ENCODE data around the gene ELOVL7.
"Not testable (repeated sequence)": the region's sequence is repeated elsewhere in the genome, so short reads cannot be mapped to it uniquely, and the experiment has no call there.

The ELOVL7 gene

GRCh38 chr5:60829490-60830266 is 14.4 kb downstream of the ELOVL7 start:
- peak; percentile 10 for DNase-seq

GRCh38 chr5:60827201-60827600 is 16.9 kb downstream of the ELOVL7 start:
- no peak for DNase-seq

DNA sequence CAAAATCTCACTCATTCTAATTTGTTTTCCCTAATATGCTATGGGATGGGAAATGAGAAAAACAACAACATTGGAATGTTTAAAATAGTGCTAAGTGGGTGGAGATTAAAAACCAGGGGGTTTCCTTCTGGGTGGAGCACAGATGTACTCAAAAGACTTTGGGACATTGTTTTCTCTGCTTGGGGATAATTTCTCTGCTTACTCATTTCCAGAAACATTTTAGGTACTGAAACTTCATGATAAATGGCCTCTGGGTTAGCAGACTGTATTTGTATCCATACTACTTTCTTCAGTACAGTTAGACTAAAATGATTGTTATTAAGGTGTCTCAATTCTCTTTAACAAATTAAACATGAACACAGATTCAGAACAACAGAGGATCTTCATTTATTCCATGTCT is 17.4 kb downstream of the ELOVL7 start:
- DNase-seq = no peak

DNA sequence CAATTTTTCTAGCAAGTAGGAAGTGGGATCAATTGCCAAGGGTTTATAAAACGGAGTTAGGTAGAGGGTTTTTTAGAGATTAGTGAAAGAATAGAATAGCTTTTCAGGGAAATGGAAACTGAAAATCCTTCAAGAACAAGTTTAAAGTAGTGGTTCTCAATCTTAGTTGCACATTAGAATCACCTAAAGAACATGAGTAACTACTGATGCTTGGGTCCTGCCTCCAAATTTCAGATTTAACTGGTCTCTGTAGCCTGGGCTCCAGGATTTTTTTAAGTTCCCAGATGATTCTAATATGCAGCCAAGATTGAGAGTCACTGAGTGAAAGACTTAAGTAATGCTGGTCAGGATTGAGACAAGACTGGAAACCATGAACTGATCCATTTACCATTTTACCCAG is 20.5 kb downstream of the ELOVL7 start:
- DNase-seq = no peak

DNA sequence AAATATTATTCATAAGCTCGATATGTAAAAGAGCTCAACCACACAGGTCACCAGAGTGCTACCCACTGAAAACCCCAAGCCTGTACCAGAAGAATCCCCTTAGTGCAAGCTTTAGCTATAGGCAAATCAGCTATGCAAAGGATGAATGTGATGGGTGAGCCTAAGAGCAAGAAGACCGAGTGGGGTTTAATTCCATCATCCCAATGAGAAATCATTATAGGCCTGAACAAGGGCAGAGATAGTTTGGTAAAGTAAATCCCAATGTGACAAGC is 21.8 kb downstream of the ELOVL7 start:
- no peak for DNase-seq

DNA sequence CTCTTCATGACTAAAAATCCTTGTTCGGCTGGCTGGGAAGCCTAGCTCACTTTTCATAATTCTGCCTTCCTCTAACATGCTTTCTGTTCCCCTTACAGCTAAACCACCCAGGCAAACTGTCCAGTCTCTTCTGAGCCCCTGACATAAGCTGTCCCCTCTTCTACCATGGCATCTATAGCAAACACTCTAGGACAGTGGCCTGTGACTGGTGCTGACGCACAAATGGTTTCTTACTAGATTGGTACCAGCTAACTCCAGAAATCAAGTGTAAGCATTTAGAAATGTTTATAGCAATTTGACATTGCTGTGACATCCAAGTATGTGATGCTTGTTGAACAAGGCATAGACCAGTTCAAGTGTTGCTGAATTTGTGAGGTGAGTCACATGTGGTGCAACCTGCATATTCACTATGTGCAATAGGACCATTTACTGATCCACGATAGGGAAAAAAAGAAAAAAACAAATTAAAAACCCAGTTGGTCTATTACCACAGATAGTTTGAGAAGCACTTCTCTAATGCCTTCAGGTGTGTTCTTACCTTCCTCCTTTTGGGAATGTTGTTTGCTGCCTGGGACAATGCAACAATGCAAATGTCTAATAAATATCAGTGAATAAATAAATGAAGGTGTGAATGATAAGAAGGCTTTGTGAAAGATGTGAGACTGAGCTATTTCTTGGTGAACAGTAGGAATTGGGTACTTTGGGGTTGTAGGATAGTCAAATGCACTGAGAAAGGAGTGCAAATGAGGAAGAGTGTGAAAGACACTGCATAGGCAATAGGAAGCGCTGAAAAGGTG is 22.4 kb downstream of the ELOVL7 start:
- no peak for DNase-seq

- no peak for DNase-seq
These were observed 23.2 kb downstream of the ELOVL7 start for GRCh38 chr5:60820593-60821487.

- not testable (repeated sequence) for DNase-seq
These were observed 27.9 kb downstream of the ELOVL7 start for GRCh38 chr5:60816138-60816537.

GRCh38 chr5:60814498-60814897 is 29.6 kb downstream of the ELOVL7 start:
- no peak for DNase-seq

- DNase-seq = no peak
These were observed 31.6 kb downstream of the ELOVL7 start for GRCh38 chr5:60812426-60812825.

- no peak for DNase-seq
These were observed 33.0 kb downstream of the ELOVL7 start for GRCh38 chr5:60811105-60811504.

DNA sequence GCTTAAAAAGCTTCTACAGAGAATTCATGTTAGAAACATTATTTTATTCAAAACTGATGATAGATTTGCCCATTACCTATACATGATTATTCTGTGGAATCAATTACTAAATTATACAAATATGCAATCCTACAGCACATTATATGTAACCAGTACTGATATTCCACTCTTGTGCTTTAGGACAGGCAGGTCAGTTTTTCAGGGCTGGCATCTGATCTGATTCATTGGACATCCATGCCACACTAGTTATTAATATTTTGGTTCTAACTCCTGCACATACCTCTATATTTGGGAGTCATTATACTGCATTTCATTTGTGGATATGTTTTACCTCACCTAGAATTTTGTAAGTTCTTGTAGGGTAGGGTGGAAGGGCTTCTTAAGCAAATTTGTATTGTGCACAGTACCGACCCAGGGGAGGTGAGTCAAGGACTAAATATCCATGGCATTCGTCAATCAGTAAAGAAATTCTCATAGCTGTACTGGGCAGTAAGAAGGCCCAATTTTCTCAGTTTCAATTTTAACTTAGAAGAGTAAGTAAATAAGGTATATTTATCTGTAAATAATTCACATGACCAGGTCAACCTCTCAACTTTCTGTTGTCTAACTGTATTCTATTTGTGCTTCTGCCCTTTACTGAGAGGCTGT is 33.5 kb downstream of the ELOVL7 start:
- DNase-seq = peak; percentile 58

DNA sequence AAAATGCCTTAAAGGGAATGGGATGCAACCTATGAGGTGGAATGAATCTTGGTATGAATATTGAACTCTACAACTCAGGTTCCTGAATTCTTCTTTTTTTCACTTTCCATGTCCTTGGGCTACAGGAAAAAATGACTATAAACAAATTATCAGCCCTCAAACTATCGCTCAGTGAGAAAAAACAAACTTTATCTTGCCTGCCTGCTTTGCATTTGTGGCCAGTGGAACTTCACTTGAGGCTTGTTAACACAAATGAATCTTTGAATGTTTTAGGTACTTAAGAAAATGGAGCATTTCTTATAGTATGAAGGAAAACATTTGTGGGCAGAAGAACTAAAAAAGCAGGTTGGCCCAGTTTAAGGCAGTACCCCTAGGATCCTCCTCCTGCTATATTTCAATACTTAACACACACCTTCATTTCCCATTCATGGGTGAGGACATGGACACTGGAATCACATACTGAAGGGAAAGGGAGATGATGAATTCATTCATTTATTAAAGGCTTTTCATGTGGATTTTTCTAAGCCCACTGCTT is 34.1 kb downstream of the ELOVL7 start:
- DNase-seq = no peak

DNA sequence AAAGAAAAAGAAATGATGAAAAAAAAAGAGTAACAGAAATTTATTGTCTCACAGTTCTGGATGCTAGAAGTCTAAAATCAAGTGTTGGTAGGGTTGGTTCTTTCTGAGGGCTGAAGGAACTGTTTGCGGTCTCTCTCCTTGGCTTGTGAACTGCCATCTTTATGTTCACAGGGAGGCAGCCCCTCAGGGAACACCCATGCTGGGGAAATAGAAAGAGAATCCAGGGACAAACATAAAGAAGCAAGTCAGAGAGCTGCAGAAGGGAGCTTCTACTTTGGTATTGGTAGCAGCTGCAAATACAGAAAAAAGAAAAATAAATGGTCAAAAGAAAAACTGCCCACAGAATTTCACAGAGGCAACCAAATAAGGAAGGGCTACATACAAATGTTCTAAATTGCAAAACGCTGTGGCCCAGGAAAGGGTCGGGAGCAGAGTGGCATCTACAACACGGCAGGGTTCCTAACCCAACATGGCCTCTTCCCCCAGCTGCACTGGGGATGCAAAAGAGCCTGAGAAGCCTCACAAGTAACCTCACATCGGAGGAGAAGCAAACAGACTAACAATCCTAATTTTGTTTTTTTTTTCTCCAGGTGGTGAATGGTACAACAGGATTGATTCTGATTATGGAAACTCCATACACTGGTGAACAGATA is 37.4 kb downstream of the ELOVL7 start:
- no peak for DNase-seq

DNA sequence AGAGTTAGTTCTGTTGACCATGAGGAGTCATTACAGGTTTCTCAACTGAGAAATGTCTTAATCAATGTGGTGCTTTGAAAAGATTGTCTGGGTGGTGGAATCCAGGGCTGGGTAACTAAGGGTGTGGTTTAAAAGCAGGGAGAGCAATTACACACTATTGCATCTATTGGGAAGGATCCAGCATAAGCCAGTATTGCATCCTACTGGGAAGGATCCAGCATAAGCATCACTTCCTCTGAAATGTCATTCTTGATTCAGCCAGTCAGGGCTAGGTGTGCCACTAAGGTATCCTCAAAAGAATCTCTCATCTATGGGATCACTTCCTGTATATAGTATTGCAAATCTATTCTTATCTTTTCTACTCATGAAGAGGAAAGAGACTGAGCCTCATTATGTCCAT is 38.6 kb downstream of the ELOVL7 start:
- DNase-seq = no peak

DNA sequence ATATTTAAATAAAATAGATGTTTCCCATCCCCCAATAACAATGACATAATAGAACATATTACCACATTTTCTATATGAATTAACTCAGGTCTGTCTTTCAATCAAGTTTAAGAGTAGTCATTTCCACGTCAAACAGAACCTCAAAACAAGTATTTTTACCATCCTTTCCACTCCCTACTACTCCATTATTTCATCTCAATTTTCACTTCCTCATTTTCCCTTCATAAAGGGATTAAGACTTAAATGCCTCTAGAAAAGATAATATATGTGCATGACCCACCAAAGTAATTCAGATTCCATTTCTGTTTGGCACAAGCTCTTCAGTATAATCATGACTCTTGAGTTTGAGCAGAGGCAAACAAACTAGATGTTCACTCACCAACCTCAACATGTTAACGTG is 40.4 kb downstream of the ELOVL7 start:
- DNase-seq = no peak

- DNase-seq = no peak
These were observed 41.1 kb downstream of the ELOVL7 start for GRCh38 chr5:60802986-60803385.

DNA sequence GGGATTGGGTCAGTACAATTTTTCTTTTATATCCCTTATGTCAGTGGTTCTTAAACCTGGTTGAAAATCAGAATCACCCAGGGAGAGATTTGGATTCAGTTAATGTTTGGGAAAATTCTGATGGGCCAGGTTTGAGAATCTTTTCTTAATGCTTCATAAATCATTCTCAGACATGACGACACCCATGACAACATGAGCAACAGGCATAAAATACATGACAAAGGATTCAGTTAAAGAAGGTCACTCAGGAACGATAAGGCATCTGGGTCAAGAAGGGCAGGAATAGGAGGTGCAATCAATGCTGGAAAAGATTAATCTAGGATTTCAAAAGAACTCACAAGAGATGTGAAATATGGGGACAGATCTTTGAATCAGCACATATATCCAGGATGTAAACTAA is 41.8 kb downstream of the ELOVL7 start:
- DNase-seq = no peak

- no peak for DNase-seq
These were observed 46.5 kb downstream of the ELOVL7 start for GRCh38 chr5:60797482-60798153.

- not testable (repeated sequence) for DNase-seq
These were observed 48.6 kb downstream of the ELOVL7 start for GRCh38 chr5:60795424-60795950.

- DNase-seq = no peak
These were observed 49.4 kb downstream of the ELOVL7 start for GRCh38 chr5:60794691-60795090.

Data from islet precursor cell (in vitro differentiated cells).